K562 (cell line): ENCODE data around the gene CASP2. TPM values are rescaled to one million over a fixed set of nuclear protein-coding genes. Genes with fewer than 3 reads are reported as not detected.
A peak's percentile ranks its signal among the peaks of the same experiment; 100 is the strongest.

Experiments
- ATAC-seq: fragments of 200-7000 bp; cut with Tn5 transposase; 3 replicates; pipeline ENCODE4 v1.9.1; 2020; ENCODE audit warnings: moderate library complexity
- BruUV-seq: library from RNA; stranded (reverse); fragments of 400-500 nt; replicated peaks from 2 replicates; lab custom pipeline; 2021; lab: Mats Ljungman, UMichigan
- CTCF ChIA-PET: fragments of 300-600 bp; formaldehyde crosslinking; extraction: SDS; loops from one replicate; lab custom pipeline; 2021; ENCODE audit warnings: low intra/inter-chr PET ratio; lab: Yijun Ruan, JAX
- POLR2A ChIA-PET: fragments of 300-600, 350-650 bp; sonication (Branson Sonifier 250); formaldehyde crosslinking; extraction: SDS; loops from one replicate; lab custom pipeline; 2021; ENCODE audit warnings: antibody characterized with exemption, inconsistent platforms; lab: Yijun Ruan, JAX
- DNase-seq, 4 experiments: peaks; one replicate each; pipeline versions ENCODE4 v3.0.0 to v3.0.0-alpha.2; 2011 to 2018; ENCODE audit warnings: low spot score in 3 of 4, mixed read lengths in 3 of 4; ENCODE audit errors: extremely low read depth in 1 of 4
- FAIRE-seq: peaks from 2 replicates; lab custom pipeline; 2011; peaks lifted over from hg19 to GRCh38; lab: Jason Lieb, UNC
- H2AFZ ChIP-seq: 2 replicates; pipeline ENCODE4 v1.6.0; 2011; ENCODE audit warnings: low read depth, low read length, control low read depth, inconsistent platforms
- H3K27ac ChIP-seq: fragments of 200-600 bp; 3 replicates; pipeline ENCODE4 v1.8.0; 2011; ENCODE audit warnings: low read depth, mild to moderate bottlenecking, control low read depth, inconsistent platforms, low read length, moderate library complexity, mixed read lengths; ENCODE audit errors: extremely low read depth
- H3K27me3 ChIP-seq, 2 experiments: fragments of 300-600 bp in 1 of 2; 2 replicates in 1 of 2; 3 replicates in 1 of 2; pipeline versions ENCODE4 v1.6.0 to v1.8.0; 2011; ENCODE audit warnings: inconsistent platforms in 2 of 2, low read length in 2 of 2, mild to moderate bottlenecking in 1 of 2, mixed read lengths in 1 of 2, moderate library complexity in 1 of 2; ENCODE audit not compliant: control insufficient read depth in 2 of 2, insufficient read depth in 2 of 2
- H3K36me3 ChIP-seq: fragments of 300-600 bp; 3 replicates; pipeline ENCODE4 v1.8.0; 2011; ENCODE audit warnings: mild to moderate bottlenecking, low read length, inconsistent platforms; ENCODE audit not compliant: control insufficient read depth, insufficient read depth
- H3K4me1 ChIP-seq, 2 experiments: fragments of 200-600 bp in 1 of 2; replicated peaks in 1 of 2; 2 replicates in 1 of 2; 3 replicates in 1 of 2; pipeline versions ENCODE4 v1.5.1 to v1.8.0; 2011; ENCODE audit warnings: inconsistent platforms in 2 of 2, low read length in 2 of 2, mild to moderate bottlenecking in 1 of 2, mixed read lengths in 1 of 2, moderate library complexity in 1 of 2; ENCODE audit not compliant: control insufficient read depth in 2 of 2, insufficient read depth in 2 of 2
- H3K4me2 ChIP-seq: 2 replicates; pipeline ENCODE4 v1.6.1; 2011; ENCODE audit warnings: low read length, control low read depth, inconsistent platforms, mixed read lengths; ENCODE audit not compliant: insufficient read depth
- H3K4me3 ChIP-seq: fragments of 200-600 bp; sonication (generic), shearing (Covaris generic); 2 replicates; pipeline ENCODE4 v1.5.1; 2016; ENCODE audit warnings: control low read depth, inconsistent platforms
- H3K79me2 ChIP-seq: fragments of 200-600 bp; 3 replicates; pipeline ENCODE4 v1.8.0; 2011; ENCODE audit warnings: low read length, inconsistent platforms; ENCODE audit not compliant: control insufficient read depth, insufficient read depth
- H3K9ac ChIP-seq, 2 experiments: 2 replicates each; pipeline versions ENCODE4 v1.6.0 to v1.6.1; 2011; ENCODE audit warnings: low read depth in 2 of 2, low read length in 2 of 2, control low read depth in 1 of 2, inconsistent platforms in 1 of 2, mild to moderate bottlenecking in 1 of 2, mixed read lengths in 1 of 2; ENCODE audit not compliant: insufficient read depth in 1 of 2
- H3K9me1 ChIP-seq: one replicate; pipeline ENCODE4 v1.6.0; 2011; ENCODE audit warnings: inconsistent platforms, mild to moderate bottlenecking, low read length, moderate library complexity; ENCODE audit not compliant: control insufficient read depth, insufficient read depth
- H3K9me3 ChIP-seq: replicated peaks from 2 replicates; pipeline ENCODE4 v1.5.1; 2011; ENCODE audit warnings: low read depth, low read length, inconsistent platforms; ENCODE audit not compliant: control insufficient read depth, insufficient read depth
- H4K20me1 ChIP-seq: replicated peaks from 2 replicates; pipeline ENCODE4 v1.6.1; 2011; ENCODE audit warnings: low read length, inconsistent platforms, mixed read lengths; ENCODE audit not compliant: control insufficient read depth, insufficient read depth
- AFF1 ChIP-seq, 2 experiments: fragments of 450-650 bp; IDR thresholded peaks; 2 replicates each; pipeline ENCODE4 v1.6.1; 2018; ENCODE audit warnings: mild to moderate bottlenecking in 2 of 2, low read depth in 1 of 2; ENCODE audit not compliant: partially characterized antibody in 2 of 2
- CEBPB ChIP-seq: fragments of 450-650 bp; IDR thresholded peaks from 2 replicates; pipeline ENCODE4 v1.6.1; 2016; ENCODE audit warnings: missing genetic modification characterization, missing compliant biosample characterization
- CEBPG ChIP-seq, 3 experiments: fragments of 200-800 bp in 1 of 3; sonication (Bioruptor generic) in 1 of 3; sonication (generic) in 1 of 3; formaldehyde crosslinking in 1 of 3; IDR thresholded peaks in 2 of 3; conservative IDR thresholded peaks in 1 of 3; 2 replicates each; pipeline versions ENCODE4 v1.6.1 to v1.8.0; 2016 to 2022; ENCODE audit warnings: missing compliant biosample characterization in 2 of 3, missing genetic modification characterization in 2 of 3, mild to moderate bottlenecking in 1 of 3, missing genetic modification reagents in 1 of 3
- FUS ChIP-seq: fragments of 200-400 bp; formaldehyde crosslinking; optimal IDR thresholded peaks from 2 replicates; pipeline ENCODE3; 2017; ENCODE audit warnings: low read depth, low read length
- ZBTB7A ChIP-seq: IDR thresholded peaks from 2 replicates; pipeline ENCODE4 v1.6.1; 2011; ENCODE audit warnings: low read depth, mild to moderate bottlenecking, low read length, moderate library complexity, borderline replicate concordance; ENCODE audit not compliant: control insufficient read depth
- ZNF695 ChIP-seq: fragments of 450-650 bp; formaldehyde crosslinking; IDR thresholded peaks from 2 replicates; pipeline ENCODE4 v1.4.0; 2020; ENCODE audit warnings: mild to moderate bottlenecking, moderate library complexity
- WGBS: fragments of 100-300 bp; shearing (Covaris generic); methylation state at CpG from one replicate; pipeline ENCODE4 v1.1.6; 2016; ENCODE audit warnings: low coverage, mixed read lengths; ENCODE audit not compliant: insufficient coverage; ENCODE audit errors: missing lambda C conversion rate; 5-methylcytosine and 5-hydroxymethylcytosine counted together
- in situ Hi-C: fragments of 300-500 bp; cut with MboI; formaldehyde crosslinking; loops from 4 replicates; pipeline ENCODE4 v1.15.0; 2018; ENCODE audit warnings: inconsistent platforms, mixed read lengths
- intact Hi-C: fragments of 100-400 bp; cut with micrococcal nuclease; formaldehyde crosslinking; loops from 2 replicates; pipeline ENCODE4 v1.14.2; 2022
- polyA plus RNA-seq, 8 experiments: library from polyadenylated mRNA; depleted of rRNA in 4 of 8; stranded (reverse) in 5 of 8; unstranded in 3 of 8; fragments of >200 nt; fragmentation: Nextera tagmentation in 2 of 8; fragmentation: Illumina TruSeq in 1 of 8; extraction: Ambion mirVana in 2 of 8; extraction: Trizol in 1 of 8; gene quantifications; 2 replicates each; pipeline versions ENCODE4 v1.2.1 to v1.2.3, GENCODE V29; 2011 to 2014; ENCODE audit warnings: inconsistent platforms in 1 of 8, missing spikeins in 1 of 8
- total RNA-seq, 7 experiments: library from RNA; depleted of rRNA in 6 of 7; stranded (reverse); fragments of >200 nt in 6 of 7; fragmentation: Illumina TruSeq in 2 of 7; extraction: Trizol in 2 of 7; gene quantifications; 2 replicates each; pipeline versions ENCODE4 v1.2.1 to v1.2.3, GENCODE V29; 2011 to 2021; ENCODE audit warnings: low replicate concordance in 1 of 7

The CASP2 gene
- total and polyA plus RNA-seq, 9 of the 15 experiments (the other 6 are each of a cell fraction or from before 2014, with no cell fraction given) = 18.8 to 64.9 (median 24.1) TPM

GRCh38 chr7:143318661-143319060 lies 30.5 kb downstream of the CASP2 start:
- H3K4me2 ChIP-seq = no peak overlapping the region
- no TSS peak for BruUV-seq
- intact Hi-C loops = no loop called here
- H3K4me3 ChIP-seq = no peak overlapping the region
- in situ Hi-C loops = no loop called here
- 2% methylated on average over 5 of the region's 5 CpGs for WGBS
- POLR2A ChIA-PET = interaction anchor here (0.8 to 1.0 kb wide), 3 partner anchors 9 to 18 kb away, joined by 4 to 7 read pairs (median 4); no protein-coding TSS in a partner anchor
- H3K4me1 ChIP-seq = peaks cover 0 to 3% of the 10 kb centered on the region in 2 experiments; a peak in 1 of 5 replicates
- CTCF ChIA-PET = no interaction called here
- no peaks in the 10 kb centered on the region for H4K20me1 ChIP-seq
- peaks cover 43 to 72% of the 10 kb centered on the region in 2 experiments; a peak in 4 of 5 replicates for H3K27me3 ChIP-seq
- no peaks in the 10 kb centered on the region for H3K9me3 ChIP-seq
- DNase-seq (no peak), FAIRE-seq (no peak), ATAC-seq (peak; percentile 18)
- no peaks in the 10 kb centered on the region for H3K9me1 ChIP-seq
- H3K79me2 ChIP-seq = no peaks in the 10 kb centered on the region
- H3K27ac ChIP-seq = no peak overlapping the region
- TF ChIP-seq CEBPB = peak; percentile 81
- no peak for TF ChIP-seq ZNF695 (CRISPR knock-in tag)
- TF ChIP-seq CEBPG (CRISPR knock-in tag; IDR thresholded peaks at IDR 0.05) = no peak
- peak; percentile 27 to 33; a peak in 2 of 4 replicates for TF ChIP-seq CEBPG (tag; conservative IDR thresholded peaks at IDR 0.05 in 1 of 2, IDR thresholded peaks at IDR 0.05 in 1 of 2)
- no peak overlapping the region for H2AFZ ChIP-seq
- no peaks in the 10 kb centered on the region for H3K36me3 ChIP-seq
- H3K9ac ChIP-seq = 0 out of 4 replicates have a peak overlapping the region, but pooled peaks of 1 of the 2 experiments have one; percentile 4

DNA sequence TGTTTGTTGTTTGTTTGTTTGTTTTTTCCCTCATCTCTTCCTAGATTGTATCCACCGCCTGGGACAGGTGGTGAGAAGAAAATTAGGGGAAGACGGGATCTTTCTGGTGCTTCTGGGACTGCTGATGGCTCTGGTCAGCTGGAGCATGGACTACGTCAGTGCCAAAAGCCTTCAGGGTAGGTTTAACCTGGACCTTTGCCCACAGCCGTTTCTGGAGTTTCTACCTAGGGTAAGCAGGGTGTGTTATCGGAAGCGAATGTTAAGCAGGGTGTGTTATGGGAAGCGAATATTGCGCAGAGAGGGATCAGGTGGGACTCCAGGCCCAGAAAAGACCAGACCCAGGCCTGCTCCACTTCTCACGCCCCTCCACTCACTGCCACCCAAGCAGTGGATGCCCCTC lies 32.5 kb downstream of the CASP2 start:
- H3K9ac ChIP-seq = no peak overlapping the region
- no peak for ATAC-seq
- H3K27me3 ChIP-seq = peaks cover 47 to 74% of the 10 kb centered on the region in 2 experiments; a peak in 4 of 5 replicates
- H3K27ac ChIP-seq = no peak overlapping the region
- H3K9me1 ChIP-seq = no peaks in the 10 kb centered on the region
- H3K79me2 ChIP-seq = no peaks in the 10 kb centered on the region
- ChIA-PET CTCF (interaction anchor here (0.6 kb wide), 1 partner anchor 14 kb away, joined by 3 read pairs; no protein-coding TSS in a partner anchor), POLR2A (interaction anchor here (1.5 kb wide), 1 partner anchor 11 kb away, joined by 5 read pairs; no protein-coding TSS in a partner anchor)
- peaks cover 0 to 3% of the 10 kb centered on the region in 2 experiments; a peak in 1 of 5 replicates for H3K4me1 ChIP-seq
- intact Hi-C loops = loop anchor here (5.0 kb wide), 1 partner anchor 97 kb away; no protein-coding TSS in a partner anchor
- DNase-seq = no peak
- no peaks in the 10 kb centered on the region for H3K9me3 ChIP-seq
- no peak overlapping the region for H2AFZ ChIP-seq
- H3K36me3 ChIP-seq = no peaks in the 10 kb centered on the region
- no peak for FAIRE-seq
- H3K4me2 ChIP-seq = no peak overlapping the region
- no peaks in the 10 kb centered on the region for H4K20me1 ChIP-seq
- WGBS = 8% methylated on average over 9 of the region's 9 CpGs
- in situ Hi-C loops = no loop called here
- H3K4me3 ChIP-seq = no peak overlapping the region
- no TSS peak for BruUV-seq
- no peak for TF ChIP-seq ZBTB7A
- TF ChIP-seq FUS = no peak
- no peak for TF ChIP-seq AFF1 (IDR thresholded peaks at IDR 0.05; ENCODE audit: low read depth in 1 of 2, partially characterized antibody in 2 of 2)
